ENCODE data around the gene ANKRD39. TPM values are rescaled to one million over a fixed set of nuclear protein-coding genes. Genes with fewer than 3 reads are reported as not detected.

ANKRD39 gene, protein sequence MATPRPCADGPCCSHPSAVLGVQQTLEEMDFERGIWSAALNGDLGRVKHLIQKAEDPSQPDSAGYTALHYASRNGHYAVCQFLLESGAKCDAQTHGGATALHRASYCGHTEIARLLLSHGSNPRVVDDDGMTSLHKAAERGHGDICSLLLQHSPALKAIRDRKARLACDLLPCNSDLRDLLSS
- total RNA-seq (10 to 100 TPM; 13.9 to 16.4 TPM), polyA plus RNA-seq (ENCODE audit: insufficient read depth, low read depth, low replicate concordance) (8.9 TPM)
- long read RNA-seq, donor 1, transcript ANKRD39-201 (4 exons, 976 nt) = major isoform, 10 of 10 reads
- long read RNA-seq, donor 1, partial matches to known transcripts = 0 of 10 reads
- long read RNA-seq, donor 1, other reads (novel, unspliced or antisense) = 0 of 10 reads
- long read RNA-seq, donor 2, transcript ANKRD39-201 (4 exons, 976 nt) = major isoform, 9 of 9 reads
- long read RNA-seq, donor 2, partial matches to known transcripts = 0 of 9 reads
- long read RNA-seq, donor 2, other reads (novel, unspliced or antisense) = 0 of 9 reads

DNA sequence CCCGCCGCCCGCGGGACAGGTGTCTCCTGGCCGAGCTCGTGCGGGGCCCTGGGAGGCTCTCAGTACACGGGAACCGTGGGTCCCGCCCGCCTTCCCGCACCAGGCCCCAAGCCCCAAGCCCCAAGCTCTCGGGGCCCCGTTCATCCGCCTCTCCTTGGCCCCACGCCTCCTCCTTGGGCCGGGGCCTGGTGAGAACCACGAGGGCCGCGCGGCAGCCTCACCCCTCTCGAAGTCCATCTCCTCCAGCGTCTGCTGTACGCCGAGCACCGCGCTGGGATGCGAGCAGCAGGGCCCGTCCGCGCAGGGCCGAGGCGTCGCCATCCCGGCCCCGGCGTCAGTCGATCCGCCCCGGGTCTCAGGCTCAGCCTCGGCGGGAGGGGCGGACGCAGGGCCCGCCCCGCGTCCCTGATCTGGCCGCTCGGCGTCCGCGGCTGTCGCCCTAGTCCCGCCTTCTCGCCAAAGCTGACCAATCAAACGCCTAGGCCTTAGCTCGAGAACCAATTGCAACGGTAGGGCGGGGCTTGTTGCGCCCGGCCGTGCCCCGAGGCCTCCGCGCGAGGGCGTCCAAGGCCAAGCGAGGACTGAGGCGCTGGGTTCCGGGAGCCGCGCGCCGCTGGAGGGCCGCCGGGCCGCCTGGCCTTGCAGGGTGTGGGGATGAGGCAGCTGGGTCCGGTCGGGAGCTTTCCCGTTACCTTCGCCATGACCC is at the start of gene ANKRD39:
Gene ANKRD39 (minus strand): TSS at position 350 of the 706 bp plus-strand sequence. CDS start 29 bp downstream, at position 321.
- intact Hi-C loops (cut with DNase I; ENCODE audit: low total_unique reads) = no loop called here
- WGBS, 2 donors = 1 to 2% methylated on average over 13 to 49 of the region's 81 CpGs
- Histone ChIP-seq H3K4me1 (peaks cover 15% of the 10 kb centered on the region), H3K27ac (peak within 1 kb of the TSS; percentile 45 to 76), H3K36me3 (ENCODE audit: low read depth, missing control alignments) (no peaks in the 10 kb centered on the region), H3K4me3 (peak within 1 kb of the TSS; percentile 68 to 78), H3K9me3 (no peaks in the 10 kb centered on the region), H3K27me3 (no peaks in the 10 kb centered on the region)
- DNase-seq = peak; percentile 98
- TF ChIP-seq POLR2A (IDR thresholded peaks at IDR 0.05) = peak; percentile 59
- TF ChIP-seq, protein P1, sequence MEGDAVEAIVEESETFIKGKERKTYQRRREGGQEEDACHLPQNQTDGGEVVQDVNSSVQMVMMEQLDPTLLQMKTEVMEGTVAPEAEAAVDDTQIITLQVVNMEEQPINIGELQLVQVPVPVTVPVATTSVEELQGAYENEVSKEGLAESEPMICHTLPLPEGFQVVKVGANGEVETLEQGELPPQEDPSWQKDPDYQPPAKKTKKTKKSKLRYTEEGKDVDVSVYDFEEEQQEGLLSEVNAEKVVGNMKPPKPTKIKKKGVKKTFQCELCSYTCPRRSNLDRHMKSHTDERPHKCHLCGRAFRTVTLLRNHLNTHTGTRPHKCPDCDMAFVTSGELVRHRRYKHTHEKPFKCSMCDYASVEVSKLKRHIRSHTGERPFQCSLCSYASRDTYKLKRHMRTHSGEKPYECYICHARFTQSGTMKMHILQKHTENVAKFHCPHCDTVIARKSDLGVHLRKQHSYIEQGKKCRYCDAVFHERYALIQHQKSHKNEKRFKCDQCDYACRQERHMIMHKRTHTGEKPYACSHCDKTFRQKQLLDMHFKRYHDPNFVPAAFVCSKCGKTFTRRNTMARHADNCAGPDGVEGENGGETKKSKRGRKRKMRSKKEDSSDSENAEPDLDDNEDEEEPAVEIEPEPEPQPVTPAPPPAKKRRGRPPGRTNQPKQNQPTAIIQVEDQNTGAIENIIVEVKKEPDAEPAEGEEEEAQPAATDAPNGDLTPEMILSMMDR (IDR thresholded peaks at IDR 0.05) = peak; percentile 86 to 94 (median 94)

DNA sequence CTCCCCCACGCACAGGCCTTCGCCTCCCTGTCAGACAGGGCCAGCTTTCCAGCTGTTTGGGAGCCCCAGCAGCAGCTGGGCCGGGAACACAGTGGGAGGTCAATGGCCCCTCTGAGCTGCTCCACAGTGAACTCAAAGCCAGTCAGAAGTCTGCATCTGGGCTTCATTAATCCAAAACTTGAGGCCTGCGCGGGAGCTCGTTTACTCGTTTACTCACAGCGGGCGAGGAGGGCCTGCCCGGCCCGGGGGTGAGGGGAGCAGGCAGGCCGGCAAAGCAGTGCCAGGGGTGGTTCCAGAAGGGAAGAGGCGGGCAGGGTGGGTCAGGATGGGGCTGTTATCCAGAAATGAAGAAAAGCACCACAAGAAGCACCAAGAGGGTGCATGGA is 48.9 kb upstream of the ANKRD39 start:
- Histone ChIP-seq H3K9me3 (no peaks in the 10 kb centered on the region), H3K4me1 (peaks cover 18% of the 10 kb centered on the region), H3K36me3 (ENCODE audit: low read depth, missing control alignments) (no peaks in the 10 kb centered on the region), H3K27ac (peak overlapping the region; percentile 70 to 85), H3K27me3 (no peaks in the 10 kb centered on the region), H3K4me3 (no peak overlapping the region)
- 56 to 61% methylated on average over 5 to 13 of the region's 13 CpGs for WGBS, 2 donors
- TF ChIP-seq, protein P1 (IDR thresholded peaks at IDR 0.05) = no peak
- TF ChIP-seq POLR2A (IDR thresholded peaks at IDR 0.05) = no peak
- intact Hi-C loops (cut with DNase I; ENCODE audit: low total_unique reads) = loop anchor here (5.0 kb wide), 2 partner anchors 39 to 46 kb away; no protein-coding TSS in a partner anchor
- peak; percentile 71 for DNase-seq

DNA sequence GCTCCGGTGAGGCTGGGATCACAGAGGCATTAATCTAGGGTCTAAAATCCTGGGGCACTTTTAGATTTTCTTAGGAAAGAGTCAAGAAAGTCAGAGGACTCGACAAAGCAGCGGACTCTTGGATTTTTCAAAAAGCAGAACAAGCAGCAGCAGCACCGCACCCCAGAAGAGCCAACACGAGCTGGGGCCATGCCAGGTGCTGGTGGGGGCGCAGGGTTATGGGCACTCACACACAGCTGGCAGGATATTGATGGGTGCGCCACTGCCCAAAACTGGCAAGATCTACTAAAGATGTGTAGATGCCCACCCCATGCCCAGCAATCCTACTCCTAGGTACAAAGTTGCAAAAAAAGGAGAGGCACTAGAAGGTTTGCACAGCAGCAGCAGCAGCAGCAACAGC is 46.0 kb upstream of the ANKRD39 start:
- Histone ChIP-seq H3K36me3 (ENCODE audit: low read depth, missing control alignments) (no peaks in the 10 kb centered on the region), H3K4me1 (peaks cover 18% of the 10 kb centered on the region), H3K27me3 (no peaks in the 10 kb centered on the region), H3K9me3 (no peaks in the 10 kb centered on the region), H3K4me3 (no peak overlapping the region), H3K27ac (no peak overlapping the region)
- intact Hi-C loops (cut with DNase I; ENCODE audit: low total_unique reads) = no loop called here
- TF ChIP-seq, protein P1 (IDR thresholded peaks at IDR 0.05) = no peak
- TF ChIP-seq POLR2A (IDR thresholded peaks at IDR 0.05) = no peak
- WGBS, 2 donors = 74 to 86% methylated on average over 7 of the region's 7 CpGs
- DNase-seq = no peak

DNA sequence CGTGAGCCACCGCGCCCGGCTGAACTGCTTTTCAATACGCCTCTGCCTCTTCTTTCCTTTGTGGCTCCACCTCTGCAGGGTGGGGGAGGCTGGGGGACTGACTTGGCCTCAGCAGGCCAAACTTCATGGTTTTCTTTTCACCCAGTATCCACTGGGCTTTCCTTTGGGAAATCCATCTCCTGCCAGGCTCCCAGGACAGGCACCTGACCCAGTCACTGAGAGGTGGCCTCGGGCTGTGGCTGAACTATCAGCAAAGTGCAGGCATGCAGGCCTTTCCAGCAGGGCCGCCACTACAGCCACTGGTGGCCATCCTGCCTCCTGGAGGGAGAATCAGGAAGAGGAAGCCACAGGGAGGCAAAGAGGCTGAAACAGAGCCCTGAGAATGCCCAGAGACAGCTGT is 45.5 kb upstream of the ANKRD39 start:
- H3K27ac ChIP-seq = no peak overlapping the region
- no peaks in the 10 kb centered on the region for H3K27me3 ChIP-seq
- TF ChIP-seq, protein P1 (IDR thresholded peaks at IDR 0.05) = no peak
- TF ChIP-seq POLR2A (IDR thresholded peaks at IDR 0.05) = no peak
- intact Hi-C loops (cut with DNase I; ENCODE audit: low total_unique reads) = no loop called here
- WGBS, 2 donors = 87 to 100% methylated on average over 5 to 7 of the region's 7 CpGs
- no peaks in the 10 kb centered on the region for H3K9me3 ChIP-seq
- peaks cover 18% of the 10 kb centered on the region for H3K4me1 ChIP-seq
- H3K4me3 ChIP-seq = no peak overlapping the region
- DNase-seq = no peak
- no peaks in the 10 kb centered on the region for H3K36me3 ChIP-seq (ENCODE audit: low read depth, missing control alignments)

Measured in testis (tissue), 5 donors.